HK-2 (cell line): ENCODE results near the gene MGAT4A.

Experiments used
- DNase-seq: peaks from one replicate; pipeline ENCODE4 v3.0.0-alpha.2; 2018; ENCODE audit not compliant: unreplicated experiment

MGAT4A gene

GRCh38 chr2:98573426-98573825 lies 157.5 kb downstream of the MGAT4A start:
- no peak for DNase-seq

DNA sequence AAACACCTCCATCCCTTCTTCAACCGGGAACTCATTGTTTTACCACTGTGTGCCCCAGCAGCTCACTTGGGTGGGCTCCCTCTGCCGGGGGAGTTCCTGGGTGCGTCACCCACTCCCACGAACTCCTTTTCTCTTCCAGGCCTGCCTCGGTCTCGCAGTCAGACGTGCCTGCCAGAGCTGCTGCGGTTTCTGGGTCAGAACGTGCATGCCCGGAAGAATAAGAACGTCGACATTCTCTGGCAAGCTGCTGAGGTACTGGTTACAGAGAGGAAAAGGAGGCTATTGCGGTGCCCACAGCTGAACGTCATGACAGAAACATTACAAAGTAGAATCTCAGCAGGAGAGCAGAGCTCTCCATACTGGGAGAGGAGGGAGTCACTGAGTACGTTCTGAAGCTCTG lies 158.3 kb downstream of the MGAT4A start:
- no peak for DNase-seq

- no peak for DNase-seq
These were observed 158.7 kb downstream of the MGAT4A start for GRCh38 chr2:98572211-98572610.

- no peak for DNase-seq
These were observed 159.1 kb downstream of the MGAT4A start for GRCh38 chr2:98571796-98572195.

- no peak for DNase-seq
These were observed 159.7 kb downstream of the MGAT4A start for GRCh38 chr2:98571121-98571701.

- no peak for DNase-seq
These were observed 160.6 kb downstream of the MGAT4A start for GRCh38 chr2:98570356-98570755.

GRCh38 chr2:98569915-98570314 lies 161.0 kb downstream of the MGAT4A start:
- DNase-seq = no peak

GRCh38 chr2:98569197-98569793 lies 161.6 kb downstream of the MGAT4A start:
- peak; percentile 44 for DNase-seq
